DND-41 (cell line): ENCODE results near the gene PTPRO.

Experiments used
- EZH2 ChIP-seq: IDR thresholded peaks from 3 replicates; pipeline ENCODE4 v1.6.1; 2012; ENCODE audit warnings: borderline replicate concordance, low read depth, mild to moderate bottlenecking, moderate library complexity, low read length, inconsistent platforms; ENCODE audit not compliant: severe bottlenecking
- TF ChIP-seq, protein P1 (sequence below): IDR thresholded peaks from 2 replicates; pipeline ENCODE4 v1.5.1; 2012; ENCODE audit warnings: borderline replicate concordance, low read length, moderate library complexity, mild to moderate bottlenecking; ENCODE audit not compliant: poor library complexity, severe bottlenecking; ENCODE audit errors: extremely low read depth

DNA sequence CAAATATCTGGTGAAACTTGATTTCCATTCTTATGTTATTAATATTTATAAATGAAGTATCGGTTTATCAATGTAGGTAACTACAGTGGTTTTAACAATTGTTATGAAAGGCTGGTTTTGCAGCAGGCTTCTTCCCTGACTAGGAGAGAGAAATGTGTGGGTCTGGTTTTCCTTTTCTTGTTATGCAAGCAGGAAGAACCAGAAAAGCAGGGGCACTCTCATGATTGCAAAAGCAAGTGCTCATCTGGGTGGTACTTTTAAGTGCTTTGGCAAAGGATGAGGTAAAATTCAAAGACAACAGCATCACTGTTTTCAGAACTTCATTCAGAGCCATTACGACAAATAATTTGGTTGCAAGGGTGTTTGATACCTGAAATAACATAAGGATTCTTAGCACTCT, 105.6 kb downstream of the PTPRO start:
- no peak for TF ChIP-seq EZH2
- TF ChIP-seq, protein P1, sequence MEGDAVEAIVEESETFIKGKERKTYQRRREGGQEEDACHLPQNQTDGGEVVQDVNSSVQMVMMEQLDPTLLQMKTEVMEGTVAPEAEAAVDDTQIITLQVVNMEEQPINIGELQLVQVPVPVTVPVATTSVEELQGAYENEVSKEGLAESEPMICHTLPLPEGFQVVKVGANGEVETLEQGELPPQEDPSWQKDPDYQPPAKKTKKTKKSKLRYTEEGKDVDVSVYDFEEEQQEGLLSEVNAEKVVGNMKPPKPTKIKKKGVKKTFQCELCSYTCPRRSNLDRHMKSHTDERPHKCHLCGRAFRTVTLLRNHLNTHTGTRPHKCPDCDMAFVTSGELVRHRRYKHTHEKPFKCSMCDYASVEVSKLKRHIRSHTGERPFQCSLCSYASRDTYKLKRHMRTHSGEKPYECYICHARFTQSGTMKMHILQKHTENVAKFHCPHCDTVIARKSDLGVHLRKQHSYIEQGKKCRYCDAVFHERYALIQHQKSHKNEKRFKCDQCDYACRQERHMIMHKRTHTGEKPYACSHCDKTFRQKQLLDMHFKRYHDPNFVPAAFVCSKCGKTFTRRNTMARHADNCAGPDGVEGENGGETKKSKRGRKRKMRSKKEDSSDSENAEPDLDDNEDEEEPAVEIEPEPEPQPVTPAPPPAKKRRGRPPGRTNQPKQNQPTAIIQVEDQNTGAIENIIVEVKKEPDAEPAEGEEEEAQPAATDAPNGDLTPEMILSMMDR, result no peak
